Keratinocyte (primary cell): Measurements from ENCODE around the gene ZBTB43. TPM values are rescaled to one million over a fixed set of nuclear protein-coding genes. Genes with fewer than 3 reads are reported as not detected.
"Not testable (repeated sequence)": the region's sequence is repeated elsewhere in the genome, so short reads cannot be mapped to it uniquely, and the experiment has no call there.

Source experiments
- DNase-seq: peaks from one replicate; pipeline ENCODE4 v3.0.0-alpha.2; 2011; ENCODE audit warnings: low read depth, missing footprints, low spot score
- FAIRE-seq: peaks from 2 replicates; lab custom pipeline; 2011; peaks lifted over from hg19 to GRCh38; lab: Jason Lieb, UNC
- H2AFZ ChIP-seq: 2 replicates; pipeline ENCODE4 v1.6.0; 2012; ENCODE audit warnings: low read length, control low read depth, inconsistent platforms; ENCODE audit not compliant: control insufficient read depth
- H3K27ac ChIP-seq: 2 replicates; pipeline ENCODE4 v1.5.1; 2011; ENCODE audit warnings: low read length; ENCODE audit not compliant: control insufficient read depth, insufficient read depth
- H3K27me3 ChIP-seq: 3 replicates; pipeline ENCODE4 v1.6.0; 2011; ENCODE audit warnings: low read length; ENCODE audit not compliant: control insufficient read depth, insufficient read depth; ENCODE audit errors: extremely low read depth
- H3K36me3 ChIP-seq, 2 experiments: 2 replicates in 1 of 2; 3 replicates in 1 of 2; pipeline ENCODE4 v1.5.1; 2011; ENCODE audit warnings: low read length in 2 of 2, mild to moderate bottlenecking in 1 of 2; ENCODE audit not compliant: control insufficient read depth in 2 of 2, insufficient read depth in 2 of 2; ENCODE audit errors: extremely low read depth in 1 of 2
- H3K4me1 ChIP-seq: 3 replicates; pipeline ENCODE4 v1.5.1; 2011; ENCODE audit warnings: low read length; ENCODE audit not compliant: control insufficient read depth, insufficient read depth; ENCODE audit errors: extremely low read depth
- H3K4me2 ChIP-seq: 3 replicates; pipeline ENCODE4 v1.6.0; 2011; ENCODE audit warnings: low read depth, low read length; ENCODE audit not compliant: control insufficient read depth, insufficient read depth; ENCODE audit errors: extremely low read depth
- H3K4me3 ChIP-seq, 3 experiments: fragments of 200-600 bp in 1 of 3; sonication (generic) in 1 of 3; 2 replicates in 2 of 3; 3 replicates in 1 of 3; pipeline ENCODE4 v1.5.1; 2011 to 2016; ENCODE audit warnings: low read length in 3 of 3, mild to moderate bottlenecking in 3 of 3, control low read depth in 2 of 3, inconsistent platforms in 1 of 3, low read depth in 1 of 3, mixed read lengths in 1 of 3, mixed run types in 1 of 3, moderate library complexity in 1 of 3; ENCODE audit not compliant: control insufficient read depth in 2 of 3, insufficient read depth in 2 of 3; ENCODE audit errors: extremely low read depth in 1 of 3
- H3K79me2 ChIP-seq: 2 replicates; pipeline ENCODE4 v1.6.0; 2012; ENCODE audit warnings: low read length; ENCODE audit not compliant: control insufficient read depth, insufficient read depth
- H3K9ac ChIP-seq: 3 replicates; pipeline ENCODE4 v1.6.0; 2011; ENCODE audit warnings: low read length; ENCODE audit not compliant: control insufficient read depth, insufficient read depth; ENCODE audit errors: extremely low read depth
- H3K9me1 ChIP-seq: 3 replicates; pipeline ENCODE4 v1.6.0; 2011; ENCODE audit warnings: low read length; ENCODE audit not compliant: control insufficient read depth, insufficient read depth; ENCODE audit errors: extremely low read depth
- H3K9me3 ChIP-seq: 2 replicates; pipeline ENCODE4 v1.5.1; 2012; ENCODE audit warnings: low read depth, low read length; ENCODE audit not compliant: control insufficient read depth
- H4K20me1 ChIP-seq: 3 replicates; pipeline ENCODE4 v1.6.0; 2011; ENCODE audit warnings: low read length; ENCODE audit not compliant: control insufficient read depth, insufficient read depth; ENCODE audit errors: extremely low read depth
- CTCF ChIP-seq, 3 experiments: IDR thresholded peaks in 1 of 3; conservative IDR thresholded peaks in 1 of 3; optimal IDR thresholded peaks in 1 of 3; 2 replicates in 2 of 3; 3 replicates in 1 of 3; pipeline versions ENCODE3 to v1.5.1; 2011; ENCODE audit warnings: low read length in 3 of 3, mild to moderate bottlenecking in 3 of 3, moderate library complexity in 2 of 3, control low read depth in 1 of 3, inconsistent platforms in 1 of 3; ENCODE audit not compliant: insufficient read depth in 2 of 3; ENCODE audit errors: extremely low read depth in 1 of 3
- EZH2 ChIP-seq: IDR thresholded peaks from one replicate; pipeline ENCODE4 v1.6.1; 2012; ENCODE audit warnings: inconsistent platforms, mild to moderate bottlenecking, low read length, moderate library complexity
- dilution Hi-C: fragments of 300-500 bp; cut with MboI; formaldehyde crosslinking; loops from one replicate; pipeline ENCODE4 v1.7.0; 2020; ENCODE audit warnings: low sequenced_read_pairs; ENCODE audit not compliant: extremely low pct_ligation_motif_present
- polyA plus RNA-seq, 5 experiments: library from polyadenylated mRNA; depleted of rRNA in 3 of 5; stranded (reverse) in 3 of 5; stranded (forward) in 1 of 5; unstranded in 1 of 5; fragments of >200 nt; gene quantifications; 1 replicate in 1 of 5; 2 replicates in 3 of 5; 3 replicates in 1 of 5; pipeline versions ENCODE4 v1.2.1 to v1.2.3, GENCODE V29; 2011 to 2012; ENCODE audit warnings: missing spikeins in 2 of 5, low read depth in 1 of 5, low replicate concordance in 1 of 5

The ZBTB43 gene
- polyA plus RNA-seq, 1 donor (not counting 4 experiments of a cell fraction or from before 2014, with no cell fraction given), result 24.3 TPM

GRCh38 chr9:126783949-126784348 lies 20.9 kb upstream of the ZBTB43 start:
- Histone ChIP-seq H3K4me2 (no peak overlapping the region), H4K20me1 (no peaks in the 10 kb centered on the region), H3K9ac (no peak overlapping the region), H2AFZ (no peak overlapping the region), H3K79me2 (no peaks in the 10 kb centered on the region), H3K27ac (no peak overlapping the region), H3K9me1 (no peaks in the 10 kb centered on the region), H3K9me3 (no peaks in the 10 kb centered on the region), H3K27me3 (no peaks in the 10 kb centered on the region), H3K4me1 (peaks cover 20% of the 10 kb centered on the region), H3K36me3 (no peaks in the 10 kb centered on the region), H3K4me3 (no peak overlapping the region)
- TF ChIP-seq EZH2 (no peak), CTCF (optimal IDR thresholded peaks at IDR 0.05 in 1 of 3, IDR thresholded peaks at IDR 0.05 in 1 of 3, conservative IDR thresholded peaks at IDR 0.05 in 1 of 3; ENCODE audit: extremely low read depth in 1 of 3, insufficient read depth in 2 of 3, low read length in 3 of 3) (no peak)
- dilution Hi-C loops, result no loop called here
- DNase-seq (no peak), FAIRE-seq (no peak)

GRCh38 chr9:126784401-126784800 lies 20.4 kb upstream of the ZBTB43 start:
- no peaks in the 10 kb centered on the region for H3K79me2 ChIP-seq
- no peaks in the 10 kb centered on the region for H3K9me1 ChIP-seq
- no peak overlapping the region for H3K9ac ChIP-seq
- FAIRE-seq (no peak), DNase-seq (no peak)
- no peaks in the 10 kb centered on the region for H3K9me3 ChIP-seq
- dilution Hi-C loops, result no loop called here
- H3K27ac ChIP-seq, result no peak overlapping the region
- no peaks in the 10 kb centered on the region for H3K36me3 ChIP-seq
- H3K4me3 ChIP-seq, result no peak overlapping the region
- H3K27me3 ChIP-seq, result no peaks in the 10 kb centered on the region
- H4K20me1 ChIP-seq, result no peaks in the 10 kb centered on the region
- no peak overlapping the region for H3K4me2 ChIP-seq
- peaks cover 21% of the 10 kb centered on the region for H3K4me1 ChIP-seq
- no peak overlapping the region for H2AFZ ChIP-seq
- no peak for TF ChIP-seq EZH2
- no peak for TF ChIP-seq CTCF (optimal IDR thresholded peaks at IDR 0.05 in 1 of 3, IDR thresholded peaks at IDR 0.05 in 1 of 3, conservative IDR thresholded peaks at IDR 0.05 in 1 of 3; ENCODE audit: extremely low read depth in 1 of 3, insufficient read depth in 2 of 3, low read length in 3 of 3)

- H3K79me2 ChIP-seq, H3K27me3 ChIP-seq, H3K36me3 ChIP-seq, H3K9me3 ChIP-seq, H3K4me3 ChIP-seq, H3K9me1 ChIP-seq, dilution Hi-C loops, H3K9ac ChIP-seq, H2AFZ ChIP-seq, H3K27ac ChIP-seq, H4K20me1 ChIP-seq, FAIRE-seq, DNase-seq, H3K4me2 ChIP-seq: not testable (repeated sequence)
- peaks cover 21% of the 10 kb centered on the region for H3K4me1 ChIP-seq
Measured at GRCh38 chr9:126784841-126785240, 20.0 kb upstream of the ZBTB43 start.
